Neuron (in vitro differentiated cells): Measurements from ENCODE around the gene KLHL18.
"Not testable (repeated sequence)": the region's sequence is repeated elsewhere in the genome, so short reads cannot be mapped to it uniquely, and the experiment has no call there.

ENCODE experiments used
- H2AFZ ChIP-seq: one replicate; pipeline ENCODE4 v1.6.1; 2013; ENCODE audit warnings: low read depth, mild to moderate bottlenecking, inconsistent platforms, low read length, moderate library complexity
- H3K27me3 ChIP-seq: one replicate; pipeline ENCODE4 v1.6.1; 2013; ENCODE audit warnings: low read length; ENCODE audit not compliant: insufficient read depth
- H3K36me3 ChIP-seq: one replicate; pipeline ENCODE4 v1.6.1; 2013; ENCODE audit warnings: low read length; ENCODE audit not compliant: insufficient read depth
- H3K4me1 ChIP-seq: one replicate; pipeline ENCODE4 v1.6.1; 2013; ENCODE audit warnings: low read length; ENCODE audit not compliant: insufficient read depth
- H3K4me3 ChIP-seq: 2 replicates; pipeline ENCODE4 v1.5.1; 2013; ENCODE audit warnings: mild to moderate bottlenecking, low read length, moderate library complexity
- H3K9me3 ChIP-seq: one replicate; pipeline ENCODE4 v1.6.1; 2013; ENCODE audit warnings: low read length

Gene KLHL18

GRCh38 chr3:47288966-47289910 lies 6.5 kb downstream of the KLHL18 start:
- Histone ChIP-seq H3K9me3 (peaks cover 4% of the 10 kb centered on the region), H2AFZ (no peak overlapping the region), H3K27me3 (no peaks in the 10 kb centered on the region), H3K4me3 (no peak overlapping the region), H3K36me3 (peaks cover 40% of the 10 kb centered on the region), H3K4me1 (no peaks in the 10 kb centered on the region)

GRCh38 chr3:47291158-47291753 lies 8.5 kb downstream of the KLHL18 start:
- no peak overlapping the region for H3K4me3 ChIP-seq
- peaks cover 40% of the 10 kb centered on the region for H3K36me3 ChIP-seq
- H2AFZ ChIP-seq = no peak overlapping the region
- peaks cover 4% of the 10 kb centered on the region for H3K9me3 ChIP-seq
- H3K4me1 ChIP-seq = no peaks in the 10 kb centered on the region
- H3K27me3 ChIP-seq = no peaks in the 10 kb centered on the region

- H3K4me3 ChIP-seq, H2AFZ ChIP-seq, H3K9me3 ChIP-seq, H3K4me1 ChIP-seq, H3K27me3 ChIP-seq: not testable (repeated sequence)
- peaks cover 35% of the 10 kb centered on the region for H3K36me3 ChIP-seq
These were observed 9.1 kb downstream of the KLHL18 start for GRCh38 chr3:47291754-47292420.

- Histone ChIP-seq H2AFZ (no peak overlapping the region), H3K4me1 (no peaks in the 10 kb centered on the region), H3K36me3 (peaks cover 18% of the 10 kb centered on the region), H3K27me3 (no peaks in the 10 kb centered on the region), H3K9me3 (no peaks in the 10 kb centered on the region), H3K4me3 (no peak overlapping the region)
These were observed 11.1 kb downstream of the KLHL18 start for GRCh38 chr3:47293822-47294221.

- H2AFZ ChIP-seq = no peak overlapping the region
- no peaks in the 10 kb centered on the region for H3K9me3 ChIP-seq
- H3K4me1 ChIP-seq = no peaks in the 10 kb centered on the region
- H3K36me3 ChIP-seq = peaks cover 12% of the 10 kb centered on the region
- H3K4me3 ChIP-seq = no peak overlapping the region
- no peaks in the 10 kb centered on the region for H3K27me3 ChIP-seq
These were observed 11.6 kb downstream of the KLHL18 start for GRCh38 chr3:47294392-47294791.

- no peaks in the 10 kb centered on the region for H3K9me3 ChIP-seq
- H3K4me1 ChIP-seq = no peaks in the 10 kb centered on the region
- no peaks in the 10 kb centered on the region for H3K27me3 ChIP-seq
- no peak overlapping the region for H3K4me3 ChIP-seq
- peaks cover 6% of the 10 kb centered on the region for H3K36me3 ChIP-seq
- no peak overlapping the region for H2AFZ ChIP-seq
These were observed 12.6 kb downstream of the KLHL18 start for GRCh38 chr3:47295322-47295721.

GRCh38 chr3:47295976-47296375 lies 13.2 kb downstream of the KLHL18 start:
- no peaks in the 10 kb centered on the region for H3K27me3 ChIP-seq
- H3K9me3 ChIP-seq = no peaks in the 10 kb centered on the region
- H3K4me3 ChIP-seq = no peak overlapping the region
- H3K36me3 ChIP-seq = peaks cover 3% of the 10 kb centered on the region
- H3K4me1 ChIP-seq = no peaks in the 10 kb centered on the region
- no peak overlapping the region for H2AFZ ChIP-seq

GRCh38 chr3:47296562-47297302 lies 14.0 kb downstream of the KLHL18 start:
- Histone ChIP-seq H3K4me3 (no peak overlapping the region), H3K36me3 (peaks cover 3% of the 10 kb centered on the region), H3K9me3 (no peaks in the 10 kb centered on the region), H3K27me3 (no peaks in the 10 kb centered on the region), H2AFZ (no peak overlapping the region), H3K4me1 (peaks cover 2% of the 10 kb centered on the region)

- Histone ChIP-seq H3K27me3 (no peaks in the 10 kb centered on the region), H3K4me1 (peaks cover 2% of the 10 kb centered on the region), H3K36me3 (peaks cover 17% of the 10 kb centered on the region), H3K4me3 (no peak overlapping the region), H3K9me3 (no peaks in the 10 kb centered on the region), H2AFZ (no peak overlapping the region)
These were observed 15.7 kb downstream of the KLHL18 start for GRCh38 chr3:47298439-47298838.

- Histone ChIP-seq H3K27me3 (no peaks in the 10 kb centered on the region), H3K9me3 (no peaks in the 10 kb centered on the region), H3K4me3 (no peak overlapping the region), H3K36me3 (peaks cover 20% of the 10 kb centered on the region), H2AFZ (no peak overlapping the region), H3K4me1 (peaks cover 2% of the 10 kb centered on the region)
These were observed 16.9 kb downstream of the KLHL18 start for GRCh38 chr3:47299381-47300318.

GRCh38 chr3:47301456-47301855 lies 18.7 kb downstream of the KLHL18 start:
- Histone ChIP-seq H3K36me3 (peaks cover 20% of the 10 kb centered on the region), H3K4me1 (peaks cover 2% of the 10 kb centered on the region), H3K9me3 (no peaks in the 10 kb centered on the region), H3K27me3 (no peaks in the 10 kb centered on the region), H2AFZ (no peak overlapping the region), H3K4me3 (no peak overlapping the region)

- Histone ChIP-seq H2AFZ (no peak overlapping the region), H3K27me3 (no peaks in the 10 kb centered on the region), H3K36me3 (peaks cover 23% of the 10 kb centered on the region), H3K9me3 (peaks cover 4% of the 10 kb centered on the region), H3K4me3 (no peak overlapping the region), H3K4me1 (peaks cover 2% of the 10 kb centered on the region)
These were observed 23.3 kb downstream of the KLHL18 start for GRCh38 chr3:47306022-47306421.
